ENCODE data around the gene RPS2.
A peak's percentile ranks its signal among the peaks of the same experiment; 100 is the strongest.
"Not testable (repeated sequence)": the region's sequence is repeated elsewhere in the genome, so short reads cannot be mapped to it uniquely, and the experiment has no call there.

The RPS2 gene

GRCh38 chr16:1964506-1965395, at the start of gene RPS2:
RPS2 (minus strand) TSS chr16:1964826; CDS start chr16:1964625, 201 bp downstream.
- TF ChIP-seq ZFX (IDR thresholded peaks at IDR 0.05; ENCODE audit: borderline replicate concordance), result no peak
- peak; percentile 23; the same call in 1 of the 2 replicates for TF ChIP-seq CTCF (IDR thresholded peaks at IDR 0.05)
- H3K27ac ChIP-seq, result peak within 1 kb of the TSS; percentile 96

GRCh38 chr16:2013527-2013926, 48.9 kb upstream of the RPS2 start:
- no peak overlapping the region for H3K27ac ChIP-seq

GRCh38 chr16:2011726-2012125, 47.1 kb upstream of the RPS2 start:
- H3K27ac ChIP-seq, result not testable (repeated sequence)

More at GRCh38 chr16:2013527-2013926, 48.9 kb upstream of the RPS2 start:
- no peak for TF ChIP-seq ZFX (IDR thresholded peaks at IDR 0.05; ENCODE audit: borderline replicate concordance)
- TF ChIP-seq CTCF (IDR thresholded peaks at IDR 0.05), result no peak

- TF ChIP-seq ZFX (IDR thresholded peaks at IDR 0.05; ENCODE audit: borderline replicate concordance) (no peak), CTCF (IDR thresholded peaks at IDR 0.05) (no peak)
- H3K27ac ChIP-seq, result peak within 1 kb of the TSS; percentile 86
Measured at GRCh38 chr16:2009791-2010510, 45.3 kb upstream of the RPS2 start, which contains the start of gene ZNF598. ZNF598 (minus strand) TSS chr16:2009821.

GRCh38 chr16:2009164-2009711, 44.6 kb upstream of the RPS2 start:
- H3K27ac ChIP-seq, result peak overlapping the region; percentile 86
- TF ChIP-seq ZFX (IDR thresholded peaks at IDR 0.05; ENCODE audit: borderline replicate concordance) (no peak), CTCF (IDR thresholded peaks at IDR 0.05) (no peak; the same call in 1 of the 2 replicates)

GRCh38 chr16:2008631-2009163, 44.1 kb upstream of the RPS2 start:
- peak overlapping the region; percentile 86 for H3K27ac ChIP-seq
- TF ChIP-seq CTCF (IDR thresholded peaks at IDR 0.05) (no peak), ZFX (IDR thresholded peaks at IDR 0.05; ENCODE audit: borderline replicate concordance) (no peak)

- H3K27ac ChIP-seq, result peak overlapping the region; percentile 86
- TF ChIP-seq CTCF (IDR thresholded peaks at IDR 0.05), result no peak
- no peak for TF ChIP-seq ZFX (IDR thresholded peaks at IDR 0.05; ENCODE audit: borderline replicate concordance)
Measured at GRCh38 chr16:2008009-2008526, 43.4 kb upstream of the RPS2 start.
